Fibroblast of skin of left quadriceps (primary cell): ENCODE data around the gene DEPP1.

Source experiments
- DNase-seq, 2 experiments: peaks; one replicate each; pipeline ENCODE4 v3.0.0-alpha.2; 2013; ENCODE audit warnings: low read depth in 2 of 2

DEPP1 gene

DNA sequence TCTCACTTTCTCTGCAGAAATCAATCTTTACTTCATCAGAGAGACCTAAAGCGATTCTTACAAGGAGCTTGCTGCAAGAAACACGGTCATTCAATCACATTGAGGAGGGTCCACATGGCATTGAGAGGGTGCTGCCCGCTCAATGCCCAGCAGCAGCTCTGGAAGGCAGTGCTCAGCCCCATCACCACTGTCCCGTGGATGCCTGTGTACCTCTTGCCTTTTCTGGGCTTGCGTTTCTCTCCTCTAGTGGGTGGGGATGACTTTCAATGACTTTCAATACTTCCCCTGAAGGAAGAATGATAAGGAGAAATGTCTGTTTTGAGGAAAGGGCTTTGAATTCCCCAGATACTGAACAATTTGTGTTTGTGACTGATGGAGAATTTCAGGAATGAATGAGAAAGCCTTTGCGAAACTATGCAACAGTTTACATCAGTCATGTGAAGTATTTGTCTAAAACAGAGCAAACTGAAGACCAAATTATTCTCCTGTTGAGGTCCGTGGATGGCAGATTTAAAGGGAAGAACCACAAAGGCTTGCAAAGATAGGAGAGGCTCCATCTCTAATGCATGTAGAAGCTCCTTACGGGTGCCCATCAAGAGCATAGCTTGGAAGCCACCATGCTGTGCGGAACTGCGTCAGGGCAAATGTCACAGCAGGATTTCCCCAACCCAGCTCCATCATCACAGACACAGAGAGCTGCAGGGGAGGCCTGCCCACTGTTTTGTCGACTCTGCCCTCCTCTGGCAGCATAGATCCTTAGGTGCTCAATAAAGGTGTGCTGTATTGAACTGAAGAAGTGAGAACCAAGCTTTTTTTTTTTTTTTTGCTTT, 15.5 kb upstream of the DEPP1 start:
- peak; percentile 54 to 57 for DNase-seq

DNA sequence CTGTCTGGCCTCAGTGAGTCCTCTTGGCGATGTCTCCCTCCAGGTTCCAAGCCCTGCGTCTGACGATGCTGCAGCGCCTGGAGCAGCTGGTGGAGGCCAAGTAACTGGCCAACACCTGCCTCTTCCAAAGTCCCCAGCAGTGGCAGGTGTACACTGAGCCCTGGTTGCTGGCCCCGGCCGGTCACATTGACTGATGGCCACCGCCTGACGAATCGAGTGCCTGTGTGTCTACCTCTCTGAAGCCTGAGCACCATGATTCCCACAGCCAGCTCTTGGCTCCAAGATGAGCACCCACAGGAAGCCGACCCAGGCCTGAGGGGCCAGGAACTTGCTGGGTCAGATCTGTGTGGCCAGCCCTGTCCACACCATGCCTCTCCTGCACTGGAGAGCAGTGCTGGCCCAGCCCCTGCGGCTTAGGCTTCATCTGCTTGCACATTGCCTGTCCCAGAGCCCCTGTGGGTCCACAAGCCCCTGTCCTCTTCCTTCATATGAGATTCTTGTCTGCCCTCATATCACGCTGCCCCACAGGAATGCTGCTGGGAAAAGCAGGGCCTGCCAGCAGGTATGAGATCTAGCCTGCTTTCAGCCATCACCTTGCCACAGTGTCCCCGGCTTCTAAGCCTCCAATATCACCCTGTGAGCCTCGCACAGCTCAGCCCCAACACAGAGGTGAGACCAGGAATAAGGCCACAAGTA, 14.8 kb upstream of the DEPP1 start:
- DNase-seq, result no peak

DNA sequence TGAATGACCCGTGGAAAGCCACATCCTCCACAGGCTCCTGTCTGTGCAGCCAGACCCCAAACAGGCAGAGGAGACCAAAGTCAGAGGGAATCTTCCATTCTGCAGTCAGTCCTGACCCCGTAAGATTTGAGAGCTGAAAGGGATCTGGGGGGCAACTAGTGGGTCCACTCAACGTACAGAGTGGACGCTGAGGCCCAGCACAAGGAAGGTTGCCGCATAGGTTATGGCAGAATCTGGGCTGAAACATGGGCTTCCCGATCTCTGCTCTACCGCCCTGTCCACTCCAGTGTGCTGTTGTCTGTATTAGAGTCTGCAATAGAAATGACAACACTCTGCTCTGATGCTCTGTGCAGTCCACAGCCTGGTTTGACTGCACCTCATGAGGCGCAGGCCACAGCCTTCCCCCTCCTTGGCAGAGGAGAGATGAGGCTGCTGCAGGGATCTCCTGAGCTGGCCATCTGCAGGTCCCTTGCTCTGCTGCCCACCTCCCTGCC, 14.2 kb upstream of the DEPP1 start:
- no peak for DNase-seq

DNA sequence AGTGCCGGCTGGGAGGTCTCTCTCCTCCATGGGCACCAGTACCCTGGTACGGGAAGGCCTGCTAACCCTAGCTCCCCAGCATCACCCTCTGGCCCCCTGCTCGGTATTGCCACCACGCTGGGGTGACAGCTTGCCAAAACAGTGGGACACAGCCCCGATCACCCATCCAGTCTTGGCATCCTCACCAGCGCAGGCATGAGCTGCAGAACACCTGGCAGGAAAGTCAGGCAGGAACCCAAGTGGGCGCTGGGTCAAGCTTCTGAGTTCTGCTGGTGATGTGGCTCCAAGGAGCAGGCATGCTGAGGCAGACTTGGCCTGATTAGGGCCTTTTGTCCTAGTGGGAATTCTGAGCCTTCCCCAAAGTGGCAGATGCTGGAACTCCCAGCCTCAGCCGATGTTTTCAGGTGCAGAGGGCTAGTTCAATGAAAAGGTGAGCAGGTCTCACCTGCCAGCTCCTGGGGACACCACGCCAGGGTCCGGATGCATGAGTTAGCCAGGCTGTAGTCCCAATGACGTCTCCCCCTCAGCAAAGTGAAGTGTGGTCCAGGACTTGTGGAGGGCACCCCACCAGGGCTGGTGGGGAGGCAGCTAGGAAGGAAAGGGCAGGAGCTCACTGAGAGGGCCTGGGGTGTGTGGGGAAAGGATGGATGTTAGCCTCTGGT, 13.6 kb upstream of the DEPP1 start:
- no peak for DNase-seq

DNA sequence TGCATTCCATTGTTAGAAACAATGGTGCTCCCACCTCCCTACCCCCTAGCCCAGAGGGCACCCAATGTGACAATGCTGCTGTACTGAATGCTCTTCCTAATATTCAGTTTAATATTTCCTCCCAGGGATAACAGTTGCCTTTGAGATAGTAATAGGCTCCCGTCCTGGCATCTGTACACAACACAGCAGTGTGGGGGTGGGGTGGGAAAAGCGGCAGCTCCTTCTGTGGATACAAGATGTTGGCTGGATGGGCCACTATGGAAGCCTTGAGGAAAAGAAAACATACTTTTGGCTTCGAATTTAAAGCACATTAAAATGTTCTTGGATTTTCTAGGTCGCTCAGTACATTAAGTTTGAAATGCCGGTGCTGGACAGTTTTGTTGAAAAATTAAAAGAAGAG, 13.0 kb upstream of the DEPP1 start:
- DNase-seq, result no peak

DNA sequence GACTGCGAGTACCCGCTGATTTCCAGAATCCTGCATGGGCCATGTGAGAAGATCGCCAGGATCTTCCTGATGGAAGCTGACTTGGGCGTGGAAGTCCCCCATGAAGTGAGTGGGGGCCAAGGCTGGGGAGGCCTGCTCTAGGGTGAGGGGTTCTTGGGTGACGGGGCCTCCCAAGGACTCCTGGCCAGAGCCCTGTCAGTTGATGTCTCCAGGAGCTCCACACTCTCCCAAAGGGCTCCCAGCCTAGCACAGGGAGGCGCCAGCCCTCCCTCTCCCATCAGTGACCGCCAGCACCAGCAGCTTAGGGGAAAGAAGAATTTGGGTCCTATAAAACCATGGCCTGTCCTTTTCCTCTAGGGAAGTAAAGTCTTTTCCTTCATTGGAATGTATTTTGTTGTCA, 12.4 kb upstream of the DEPP1 start:
- no peak for DNase-seq

DNA sequence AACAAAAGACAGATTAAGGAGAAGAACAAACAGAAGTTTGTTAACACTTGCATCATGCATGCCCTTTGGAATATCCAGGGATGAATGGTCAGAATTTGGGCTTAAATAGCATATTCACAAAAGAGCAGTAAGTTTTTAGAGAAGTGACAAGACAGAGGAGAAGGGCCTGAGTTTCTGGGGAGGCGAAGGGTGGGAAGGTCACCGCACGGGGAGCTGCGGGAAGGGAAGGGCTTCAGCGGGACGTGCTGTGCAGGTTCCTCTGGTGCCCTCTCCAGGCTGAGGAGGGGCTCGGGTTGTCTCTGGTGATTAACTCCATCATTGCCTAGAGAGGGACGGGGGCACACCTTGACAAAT, 11.7 kb upstream of the DEPP1 start:
- DNase-seq, result no peak

DNA sequence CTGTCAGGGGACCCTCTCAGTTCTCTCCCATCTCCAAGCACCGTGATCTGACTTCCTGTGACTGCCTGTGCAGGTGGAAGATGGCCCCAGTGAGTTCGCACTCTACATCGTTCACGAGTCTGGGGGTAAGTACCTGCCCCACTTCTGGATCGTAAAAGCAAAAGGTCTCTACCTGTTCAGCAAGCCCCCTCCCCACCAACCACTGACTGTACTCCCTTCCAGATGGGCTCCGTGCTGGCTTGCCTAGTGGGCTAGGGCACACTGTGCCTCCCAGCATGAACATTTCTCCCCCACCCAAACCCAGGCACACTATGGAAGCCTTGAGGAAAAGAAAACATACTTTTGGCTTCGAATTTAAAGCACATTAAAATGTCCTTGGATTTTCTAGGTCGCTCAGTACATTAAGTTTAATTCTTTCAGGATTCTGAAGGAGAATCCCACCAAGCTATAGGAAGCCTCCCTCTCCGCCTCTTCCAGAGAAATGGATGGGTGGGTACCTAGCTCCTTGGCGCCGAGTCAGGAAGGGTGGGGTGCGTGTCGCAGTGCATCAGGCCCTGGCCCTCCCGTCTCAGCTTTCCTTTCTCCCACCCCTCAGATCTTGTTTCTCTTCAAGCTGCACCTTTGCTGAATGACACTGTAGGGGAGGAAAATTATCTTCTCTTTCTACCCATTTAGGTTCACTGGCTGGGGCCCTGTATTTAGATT, 11.1 kb upstream of the DEPP1 start:
- no peak for DNase-seq

DNA sequence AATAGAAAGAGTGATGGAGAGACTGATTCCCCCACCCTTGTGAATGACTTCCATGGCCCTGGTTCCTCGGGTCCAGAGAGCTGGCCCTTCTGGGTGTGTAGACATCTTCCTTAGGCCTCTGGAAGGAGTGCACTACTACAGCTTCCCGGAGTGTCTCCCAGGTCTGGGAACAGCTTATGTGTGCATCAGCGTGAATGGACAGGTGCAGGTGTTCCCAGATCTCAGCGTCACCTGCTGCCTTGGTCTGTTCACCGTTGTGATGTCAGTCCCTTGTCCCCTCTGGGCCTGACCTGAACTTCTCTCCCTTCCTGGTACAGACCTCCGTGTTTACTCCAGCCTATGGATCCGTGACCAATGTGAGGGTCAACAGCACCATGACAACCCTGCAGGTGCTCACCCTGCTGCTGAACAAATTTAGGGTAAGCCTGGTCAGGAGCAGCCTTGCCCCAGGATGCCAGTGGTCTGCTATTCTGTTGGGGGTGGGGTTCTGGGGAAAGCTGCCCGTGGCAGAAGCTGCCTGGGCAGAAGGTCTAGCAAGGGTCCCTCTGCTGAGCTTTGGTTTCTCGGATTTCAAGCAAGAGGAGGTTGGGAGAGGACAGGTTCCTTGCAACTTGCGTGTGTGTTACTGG, 10.5 kb upstream of the DEPP1 start:
- no peak for DNase-seq

DNA sequence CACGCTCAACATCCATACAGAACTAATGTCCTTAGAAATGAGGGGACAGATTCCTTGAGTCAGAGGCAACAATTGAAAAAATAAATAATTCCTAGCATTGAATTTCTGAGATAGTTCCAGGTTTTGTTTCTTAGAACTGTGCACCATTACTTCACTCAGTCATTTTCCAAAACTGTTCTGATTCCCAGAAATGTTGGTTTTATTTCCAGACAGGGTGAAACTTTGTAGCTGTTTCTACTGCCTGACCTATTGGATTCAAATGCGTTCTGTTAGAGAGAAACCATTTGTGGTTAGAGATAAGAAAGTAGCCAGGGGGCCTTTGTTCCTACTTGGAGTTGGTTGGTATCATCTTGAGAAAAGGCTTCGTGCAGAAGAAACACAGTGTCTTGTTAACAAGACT, 8.1 kb upstream of the DEPP1 start:
- DNase-seq, result no peak

DNA sequence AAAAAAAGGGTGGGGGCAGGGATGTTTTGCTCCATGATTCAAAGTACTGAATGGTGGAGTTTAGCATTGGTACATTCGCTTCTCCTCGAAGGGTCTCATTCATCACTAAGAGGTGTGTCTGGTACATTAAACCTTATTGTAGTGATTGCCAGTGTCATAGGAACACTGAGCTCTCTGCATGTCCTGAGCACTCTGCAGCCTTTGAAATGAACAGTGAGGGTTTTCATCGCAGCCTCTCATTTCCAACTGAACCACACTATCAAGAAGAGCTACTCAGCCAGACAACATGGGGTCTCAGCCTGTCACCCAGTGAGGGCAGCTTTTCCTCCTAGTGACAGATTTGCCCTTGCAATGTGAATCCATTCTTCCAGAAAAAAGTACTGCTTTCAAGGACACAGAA, 7.6 kb upstream of the DEPP1 start:
- no peak for DNase-seq

DNA sequence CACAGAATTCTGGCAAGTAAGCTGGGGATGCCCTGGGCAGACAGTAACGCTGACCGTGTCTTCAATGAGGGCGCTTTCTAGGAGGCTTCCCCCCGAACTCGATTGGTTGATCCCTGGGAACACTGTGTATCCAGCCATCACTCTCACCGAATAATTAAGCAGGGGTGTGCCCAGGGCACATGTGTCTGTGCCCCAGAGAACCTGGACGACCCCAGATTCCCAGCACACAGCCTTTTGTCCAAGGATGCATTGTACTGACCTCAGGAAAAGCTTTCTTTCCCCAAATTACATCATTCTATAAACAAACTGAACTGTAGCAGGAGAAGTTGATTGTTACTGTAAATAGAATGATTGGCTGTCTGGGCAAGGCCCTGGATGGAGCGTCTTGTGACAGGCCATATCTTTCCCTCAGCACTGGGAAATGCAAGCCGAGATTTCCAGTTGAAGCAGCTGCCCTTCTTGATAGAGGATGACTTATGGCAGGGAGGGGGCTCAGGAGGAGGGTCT, 6.6 kb upstream of the DEPP1 start:
- no peak for DNase-seq

DNA sequence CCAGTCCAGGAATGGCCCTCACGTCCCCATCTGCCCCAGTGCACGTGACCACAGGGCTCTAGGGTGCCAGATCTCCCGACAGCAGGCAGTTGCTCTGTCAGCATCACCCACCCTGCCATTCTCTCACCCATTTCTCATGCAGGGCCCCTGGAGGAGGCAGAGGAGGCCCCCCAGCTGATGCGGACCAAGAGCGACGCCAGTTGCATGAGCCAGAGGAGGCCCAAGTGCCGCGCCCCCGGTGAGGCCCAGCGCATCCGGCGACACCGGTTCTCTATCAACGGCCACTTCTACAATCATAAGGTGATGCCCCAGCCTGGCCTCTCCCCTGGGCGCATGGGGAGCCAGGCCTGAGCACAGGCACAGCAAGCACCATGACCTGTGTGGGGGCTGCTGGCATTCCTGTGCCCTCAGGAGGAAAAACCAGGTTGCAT, 6.1 kb upstream of the DEPP1 start:
- DNase-seq, result no peak

DNA sequence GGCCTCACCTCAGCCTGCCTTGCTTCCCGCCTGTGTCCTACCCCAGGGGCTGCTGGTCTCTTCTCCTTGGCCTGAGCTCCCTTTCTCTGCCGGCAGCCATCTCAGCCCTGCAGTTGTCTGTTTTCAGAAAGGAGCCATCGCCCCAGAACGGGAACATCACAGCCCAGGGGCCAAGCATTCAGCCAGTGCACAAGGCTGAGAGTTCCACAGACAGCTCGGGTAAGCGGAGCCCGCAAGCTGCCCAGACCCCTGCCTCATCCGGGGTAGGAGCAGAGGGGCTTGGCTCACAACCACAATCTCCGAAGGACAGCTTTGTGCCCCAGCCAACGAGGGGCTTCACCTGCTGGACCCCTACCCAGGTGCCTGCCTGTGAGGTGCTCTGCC, 5.3 kb upstream of the DEPP1 start:
- no peak for DNase-seq

DNA sequence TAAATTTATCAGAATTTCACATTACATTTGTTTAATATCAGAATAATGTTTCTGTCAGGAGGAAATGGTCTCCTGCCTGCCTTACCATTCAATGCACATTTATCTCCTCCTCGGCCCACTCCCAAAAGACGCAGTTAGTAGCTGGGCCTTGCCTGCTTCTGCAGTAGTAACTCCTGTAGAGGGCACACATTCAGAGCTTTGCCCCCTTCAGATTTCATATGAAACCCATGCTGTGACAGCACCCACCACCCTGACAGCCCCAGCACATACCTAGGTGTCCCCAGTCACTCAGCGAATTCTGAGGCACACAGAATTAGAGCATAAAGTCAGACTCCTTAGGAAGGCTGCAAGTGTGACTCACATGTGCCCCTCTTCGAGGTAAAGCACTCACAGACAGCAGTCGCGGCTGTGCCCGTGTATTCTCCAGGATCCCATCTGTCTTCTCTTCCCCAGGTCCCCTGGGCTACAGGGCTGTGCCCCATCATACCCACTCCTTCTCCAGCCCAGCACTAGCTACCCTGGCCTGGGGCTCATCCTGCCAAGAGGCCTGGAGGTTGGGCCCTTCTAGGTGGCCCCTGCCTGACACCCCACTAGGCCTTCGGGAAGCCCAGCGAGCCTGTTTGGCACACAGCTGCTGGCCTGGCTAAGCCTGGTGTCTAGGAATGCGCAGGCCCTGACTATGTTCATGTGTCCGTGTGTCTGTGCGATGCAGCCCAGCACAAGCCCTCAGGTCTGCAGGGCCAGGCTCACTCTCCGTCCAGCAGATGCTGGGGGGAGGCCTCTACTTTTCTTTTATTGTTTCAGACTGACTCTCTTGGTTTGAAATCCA, 4.7 kb upstream of the DEPP1 start:
- DNase-seq, result no peak

DNA sequence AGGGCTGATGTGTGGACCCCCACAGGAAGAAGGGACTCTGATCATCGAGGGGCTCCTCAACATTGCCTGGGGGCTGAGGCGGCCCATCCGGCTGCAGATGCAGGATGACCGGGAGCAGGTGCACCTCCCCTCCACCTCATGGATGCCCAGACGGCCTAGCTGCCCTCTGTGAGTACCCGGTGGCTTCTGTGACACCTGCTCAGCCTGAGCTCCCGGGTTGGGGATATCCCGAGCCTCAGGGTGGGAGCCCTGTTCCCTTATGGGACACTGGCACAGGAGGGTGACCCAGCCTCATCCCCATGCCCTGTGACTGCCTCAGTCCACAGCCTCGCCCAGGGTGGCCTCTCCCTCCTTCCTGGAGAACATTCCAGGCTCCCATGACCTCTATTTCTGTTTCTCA, 3.9 kb upstream of the DEPP1 start:
- no peak for DNase-seq

DNA sequence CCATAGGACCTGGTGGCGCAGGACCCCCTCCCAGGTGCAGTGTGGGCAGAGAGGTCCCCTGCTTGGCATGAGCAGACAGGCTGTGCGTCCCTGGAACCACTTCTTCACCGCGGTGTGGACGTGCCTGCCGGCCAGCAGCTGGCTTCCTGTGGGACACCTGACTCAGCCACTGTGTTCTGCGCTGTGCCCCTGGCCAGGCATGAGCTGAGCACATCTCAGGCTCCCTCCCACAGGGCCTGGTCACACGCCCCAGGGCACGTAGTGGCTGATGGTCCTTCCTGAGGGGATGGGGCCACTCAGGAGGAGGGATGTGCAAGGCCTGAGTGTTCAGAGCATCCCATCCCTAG, 3.5 kb upstream of the DEPP1 start:
- DNase-seq, result no peak

DNA sequence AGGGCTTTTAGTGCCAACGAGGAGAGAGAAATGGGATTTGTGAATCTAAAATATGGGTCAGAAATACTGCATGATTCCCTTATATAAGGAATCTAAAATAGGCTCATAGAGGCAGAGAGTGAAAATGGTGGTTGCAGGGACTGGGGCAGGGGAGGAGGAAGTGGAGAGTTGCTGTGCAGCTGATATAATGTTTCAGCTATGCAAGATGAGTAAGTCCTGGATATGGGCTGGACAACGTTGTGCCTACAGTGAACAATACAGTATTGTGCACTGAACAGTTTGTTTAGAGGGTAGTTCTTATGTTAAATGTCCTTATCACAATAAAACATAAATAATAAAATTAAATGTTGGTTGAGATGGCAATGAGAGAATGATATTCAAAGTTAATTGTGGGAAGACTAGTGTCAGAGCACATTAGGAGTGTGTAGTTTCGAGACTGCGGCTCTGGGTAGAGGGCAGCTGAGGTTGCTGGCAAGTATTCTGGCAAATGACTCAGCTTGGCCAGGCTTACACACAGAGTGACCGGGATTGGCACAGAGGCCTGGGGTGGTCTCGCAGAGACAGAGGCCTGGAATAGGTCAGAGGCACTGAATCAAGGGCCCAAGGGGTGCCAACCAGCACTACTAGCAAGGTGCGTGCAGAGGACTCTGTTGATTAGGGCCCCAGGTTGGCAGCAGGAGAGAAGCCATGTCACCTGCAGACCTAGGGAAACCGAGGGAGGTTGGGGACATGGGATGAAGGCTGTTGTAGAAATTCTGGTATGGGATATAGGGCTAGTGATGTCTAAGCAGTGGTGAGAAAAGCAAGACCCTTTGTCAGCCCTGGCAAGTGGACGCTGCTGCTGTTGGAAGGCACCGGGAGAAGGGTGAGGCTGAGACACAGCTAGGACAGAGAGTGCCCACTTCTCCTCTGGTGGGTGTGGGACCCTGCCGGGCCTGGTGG, 2.8 kb upstream of the DEPP1 start:
- peak; percentile 52 to 64 for DNase-seq

DNA sequence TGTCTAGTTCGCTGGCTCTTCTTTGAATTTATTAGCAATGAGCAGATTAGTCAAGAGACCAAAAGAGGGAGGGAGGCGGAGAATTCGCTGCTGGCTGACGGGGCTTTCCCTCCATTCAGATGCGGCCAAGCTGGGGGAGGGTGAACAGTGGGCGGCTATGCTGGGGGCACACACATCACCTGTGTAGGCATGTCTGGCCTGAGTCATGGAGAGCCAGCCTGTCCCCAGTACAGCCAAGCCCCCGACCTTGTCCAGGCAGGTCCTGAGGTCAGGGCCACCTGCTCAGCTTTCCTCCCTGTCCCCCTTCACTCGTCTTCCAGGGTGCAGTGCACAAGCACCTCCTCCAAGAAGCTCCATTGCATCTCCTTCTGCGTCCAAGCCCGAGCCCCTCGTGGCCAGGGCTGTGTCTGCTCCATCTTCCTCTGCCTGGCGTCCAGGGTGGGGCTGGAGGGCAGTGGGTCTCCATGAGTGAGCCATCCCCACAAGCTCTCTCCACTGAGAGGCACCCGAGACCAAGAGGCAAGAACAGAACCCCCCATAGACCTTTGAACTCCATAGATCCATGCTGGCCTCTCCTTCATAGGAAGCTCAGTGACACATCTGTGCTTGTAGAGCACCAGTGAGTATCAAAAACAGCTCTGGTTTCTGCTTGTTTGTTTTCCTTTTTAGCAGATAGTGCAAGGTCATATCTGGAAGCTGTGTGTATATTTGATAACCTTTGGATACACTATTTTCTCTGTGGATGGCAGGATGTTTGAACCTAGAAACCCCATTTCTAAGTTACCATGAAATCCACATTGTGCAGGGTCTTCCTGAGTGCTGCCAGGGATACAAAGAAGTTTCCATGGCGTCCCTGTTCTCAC, 1.9 kb upstream of the DEPP1 start:
- no peak for DNase-seq
